ENCODE data around the gene PLP2. TPM values are rescaled to one million over a fixed set of nuclear protein-coding genes. Genes with fewer than 3 reads are reported as not detected.

Gene PLP2
- total RNA-seq, 1 experiment from 2014 or later = 94.5 TPM

DNA sequence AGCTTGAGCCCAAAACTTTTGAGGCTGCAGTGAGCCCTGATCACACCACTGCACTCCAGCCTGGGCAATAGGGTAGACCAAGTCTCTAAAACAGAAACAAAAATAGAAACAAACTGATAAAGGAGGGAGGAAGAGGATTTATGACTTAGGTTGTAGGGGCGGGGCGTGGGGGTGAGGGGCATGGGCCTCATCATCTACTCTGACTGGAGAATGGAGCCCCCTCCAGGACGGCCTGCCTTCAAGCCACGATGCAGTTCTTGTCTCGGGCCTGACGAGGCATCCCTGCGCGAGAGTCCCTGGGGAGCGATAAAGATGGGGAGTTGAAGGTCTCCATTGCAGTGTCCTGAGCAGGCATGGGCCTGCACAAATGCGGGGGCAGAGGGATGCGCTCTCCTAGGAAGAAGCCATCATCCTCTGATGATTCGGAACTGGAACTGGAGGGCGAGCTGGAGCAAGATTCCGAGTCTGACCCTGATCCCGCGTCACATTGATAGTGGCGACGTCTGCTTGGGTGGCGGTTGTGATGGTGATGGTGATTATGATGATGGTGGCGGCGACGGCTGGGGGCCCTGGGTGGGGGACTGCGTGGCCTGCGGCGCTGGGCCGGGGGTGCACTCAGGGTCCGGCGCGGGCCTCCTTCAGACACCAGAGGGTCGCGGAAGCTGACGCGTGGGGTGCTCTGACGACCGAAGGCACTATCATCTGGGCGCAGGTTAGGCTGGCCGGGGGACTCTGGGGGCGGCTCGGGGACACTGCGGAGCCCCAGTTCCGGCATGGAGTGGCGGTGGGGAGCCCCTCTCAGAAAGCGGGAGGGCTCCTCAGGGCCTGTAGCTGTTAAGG lies 4.0 kb downstream of the PLP2 start:
- Histone ChIP-seq H3K9me3 (ENCODE audit: insufficient read depth, low read depth) (no peaks in the 10 kb centered on the region), H3F3A (ENCODE audit: insufficient read depth, low read depth) (no peaks in the 10 kb centered on the region), H3K9me2 (ENCODE audit: insufficient read depth) (no peaks in the 10 kb centered on the region), H3K27ac (no peak overlapping the region), H3K79me2 (ENCODE audit: low read depth) (no peaks in the 10 kb centered on the region), H3K27me3 (ENCODE audit: insufficient read depth, low read depth) (no peaks in the 10 kb centered on the region), H3K4me3 (no peak overlapping the region), H3K4me2 (no peak overlapping the region), H4K20me1 (ENCODE audit: insufficient read depth) (no peaks in the 10 kb centered on the region), H3K4me1 (replicated peaks; ENCODE audit: insufficient read depth) (no peaks in the 10 kb centered on the region), H2AFZ (no peak overlapping the region), H3K36me3 (ENCODE audit: low read depth) (no peaks in the 10 kb centered on the region)
- TF ChIP-seq, protein P1, sequence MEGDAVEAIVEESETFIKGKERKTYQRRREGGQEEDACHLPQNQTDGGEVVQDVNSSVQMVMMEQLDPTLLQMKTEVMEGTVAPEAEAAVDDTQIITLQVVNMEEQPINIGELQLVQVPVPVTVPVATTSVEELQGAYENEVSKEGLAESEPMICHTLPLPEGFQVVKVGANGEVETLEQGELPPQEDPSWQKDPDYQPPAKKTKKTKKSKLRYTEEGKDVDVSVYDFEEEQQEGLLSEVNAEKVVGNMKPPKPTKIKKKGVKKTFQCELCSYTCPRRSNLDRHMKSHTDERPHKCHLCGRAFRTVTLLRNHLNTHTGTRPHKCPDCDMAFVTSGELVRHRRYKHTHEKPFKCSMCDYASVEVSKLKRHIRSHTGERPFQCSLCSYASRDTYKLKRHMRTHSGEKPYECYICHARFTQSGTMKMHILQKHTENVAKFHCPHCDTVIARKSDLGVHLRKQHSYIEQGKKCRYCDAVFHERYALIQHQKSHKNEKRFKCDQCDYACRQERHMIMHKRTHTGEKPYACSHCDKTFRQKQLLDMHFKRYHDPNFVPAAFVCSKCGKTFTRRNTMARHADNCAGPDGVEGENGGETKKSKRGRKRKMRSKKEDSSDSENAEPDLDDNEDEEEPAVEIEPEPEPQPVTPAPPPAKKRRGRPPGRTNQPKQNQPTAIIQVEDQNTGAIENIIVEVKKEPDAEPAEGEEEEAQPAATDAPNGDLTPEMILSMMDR (conservative IDR thresholded peaks at IDR 0.05) = no peak
- TF ChIP-seq EZH2 (IDR thresholded peaks at IDR 0.05; ENCODE audit: low read depth) = no peak
- no TSS peak for BruUV-seq (replicated peaks)
- CTCF ChIA-PET = no interaction called here
- no peak for DNase-seq
- intact Hi-C loops (cut with micrococcal nuclease; ENCODE audit: unreplicated experiment) = no loop called here
- POLR2A ChIA-PET (ENCODE audit: unreplicated experiment) = no interaction called here

DNA sequence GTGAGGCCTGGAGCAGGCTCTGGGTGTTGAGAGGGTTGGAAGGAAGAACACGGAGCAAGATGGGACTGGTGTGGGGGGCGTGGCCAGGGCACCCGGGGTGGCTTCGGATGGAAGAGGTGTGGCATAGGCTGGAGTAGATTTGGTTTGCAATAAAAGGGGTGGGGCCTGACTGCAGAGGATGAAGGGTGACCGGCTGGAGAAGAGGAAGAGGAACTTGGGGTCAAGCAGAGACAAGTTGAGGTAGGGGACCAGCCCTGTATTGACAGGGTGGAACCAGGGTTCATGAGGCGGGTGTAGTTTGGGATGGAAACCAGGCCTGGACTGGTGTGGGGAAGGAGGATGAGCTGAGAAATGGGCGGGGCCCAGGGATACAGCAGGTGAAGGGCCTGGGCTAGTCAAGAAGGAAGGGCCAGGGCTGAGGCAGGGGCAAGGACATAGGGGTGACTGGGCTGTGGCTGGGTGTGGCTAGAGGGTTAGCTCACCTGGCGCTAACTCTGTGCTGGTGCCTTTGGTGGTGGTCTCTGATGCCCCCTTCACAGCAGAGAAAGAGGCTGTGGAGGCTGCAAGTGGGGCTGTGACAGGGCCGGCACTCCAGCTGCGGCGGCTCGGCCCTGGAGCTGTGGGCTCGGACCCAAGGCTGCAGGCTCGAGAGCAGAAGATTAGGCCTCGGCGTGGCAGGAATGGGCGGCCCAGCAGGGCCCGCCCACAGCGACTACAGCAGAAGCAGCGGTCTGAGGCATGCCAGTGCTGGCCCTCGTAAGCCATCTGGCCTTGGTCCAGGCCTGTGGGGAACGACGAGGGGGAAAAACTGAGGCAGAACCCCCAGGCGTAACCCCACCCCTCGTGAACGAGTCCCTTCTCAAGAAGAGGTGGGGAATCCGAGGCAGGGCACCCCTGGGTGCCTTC lies 5.0 kb downstream of the PLP2 start:
- Histone ChIP-seq H3K9me3 (ENCODE audit: insufficient read depth, low read depth) (no peaks in the 10 kb centered on the region), H4K20me1 (ENCODE audit: insufficient read depth) (no peaks in the 10 kb centered on the region), H3K4me1 (replicated peaks; ENCODE audit: insufficient read depth) (no peaks in the 10 kb centered on the region), H3K4me3 (no peak overlapping the region), H3K9me2 (ENCODE audit: insufficient read depth) (no peaks in the 10 kb centered on the region), H2AFZ (no peak overlapping the region), H3K27ac (no peak overlapping the region), H3F3A (ENCODE audit: insufficient read depth, low read depth) (no peaks in the 10 kb centered on the region), H3K4me2 (no peak overlapping the region), H3K36me3 (ENCODE audit: low read depth) (no peaks in the 10 kb centered on the region), H3K27me3 (ENCODE audit: insufficient read depth, low read depth) (no peaks in the 10 kb centered on the region), H3K79me2 (ENCODE audit: low read depth) (no peaks in the 10 kb centered on the region)
- ChIA-PET POLR2A (ENCODE audit: unreplicated experiment) (no interaction called here), CTCF (no interaction called here)
- intact Hi-C loops (cut with micrococcal nuclease; ENCODE audit: unreplicated experiment) = no loop called here
- TF ChIP-seq, protein P1 (conservative IDR thresholded peaks at IDR 0.05) = no peak
- TF ChIP-seq EZH2 (IDR thresholded peaks at IDR 0.05; ENCODE audit: low read depth) = no peak
- no peak for DNase-seq
- no TSS peak for BruUV-seq (replicated peaks)

DNA sequence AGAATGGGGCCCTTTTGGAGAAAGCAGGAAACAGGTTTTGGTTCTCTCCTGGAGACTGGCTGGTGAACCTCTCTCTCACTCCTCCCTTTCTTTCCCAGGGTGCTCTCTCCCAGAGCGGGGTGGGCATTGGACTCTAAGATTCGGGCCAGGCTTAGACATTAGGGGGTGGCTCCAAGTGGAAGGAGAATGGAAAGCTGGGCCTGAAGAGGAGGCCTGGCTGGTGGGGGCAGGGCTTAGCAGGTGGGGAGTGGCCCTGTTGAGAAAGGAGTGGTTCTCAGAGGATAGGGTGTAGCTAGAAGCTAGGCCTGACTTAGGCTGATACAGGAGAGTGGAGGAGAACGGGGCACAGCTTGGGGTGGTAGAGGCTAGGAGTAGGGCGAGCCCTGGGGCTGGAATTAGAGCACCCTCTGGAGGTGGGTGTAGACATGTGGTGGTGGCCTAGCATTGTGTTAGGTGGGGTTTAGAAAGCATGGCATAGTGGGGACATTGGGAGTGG lies 5.7 kb downstream of the PLP2 start:
- Histone ChIP-seq H2AFZ (no peak overlapping the region), H3K79me2 (ENCODE audit: low read depth) (no peaks in the 10 kb centered on the region), H3K4me3 (no peak overlapping the region), H3K9me2 (ENCODE audit: insufficient read depth) (no peaks in the 10 kb centered on the region), H4K20me1 (ENCODE audit: insufficient read depth) (no peaks in the 10 kb centered on the region), H3K4me2 (no peak overlapping the region), H3K4me1 (replicated peaks; ENCODE audit: insufficient read depth) (no peaks in the 10 kb centered on the region), H3K9me3 (ENCODE audit: insufficient read depth, low read depth) (no peaks in the 10 kb centered on the region), H3K27me3 (ENCODE audit: insufficient read depth, low read depth) (no peaks in the 10 kb centered on the region), H3K36me3 (ENCODE audit: low read depth) (no peaks in the 10 kb centered on the region), H3F3A (ENCODE audit: insufficient read depth, low read depth) (no peaks in the 10 kb centered on the region), H3K27ac (no peak overlapping the region)
- intact Hi-C loops (cut with micrococcal nuclease; ENCODE audit: unreplicated experiment) = no loop called here
- ChIA-PET CTCF (no interaction called here), POLR2A (ENCODE audit: unreplicated experiment) (no interaction called here)
- no peak for DNase-seq
- no TSS peak for BruUV-seq (replicated peaks)
- TF ChIP-seq EZH2 (IDR thresholded peaks at IDR 0.05; ENCODE audit: low read depth) = no peak
